GM18873 (cell line): Measurements from ENCODE around the gene FAF1.
"Not testable (repeated sequence)": the region's sequence is repeated elsewhere in the genome, so short reads cannot be mapped to it uniquely, and the experiment has no call there.

Source experiments
- ATAC-seq: cut with Tn5 transposase; IDR thresholded peaks from one replicate; pipeline ENCODE4 v1.9.1; 2021; ENCODE audit warnings: mild to moderate bottlenecking, moderate library complexity, moderate number of reproducible peaks; ENCODE audit not compliant: unreplicated experiment, low FRiP score

Gene FAF1

GRCh38 chr1:50820545-50820944, 139.5 kb downstream of the FAF1 start:
- ATAC-seq = no peak

GRCh38 chr1:50812346-50812745, 147.7 kb downstream of the FAF1 start:
- no peak for ATAC-seq

- no peak for ATAC-seq
Observed at GRCh38 chr1:50808296-50808695, 151.8 kb downstream of the FAF1 start.

GRCh38 chr1:50796272-50796671, 163.8 kb downstream of the FAF1 start:
- ATAC-seq = no peak

- no peak for ATAC-seq
Observed at GRCh38 chr1:50793521-50793920, 166.5 kb downstream of the FAF1 start.

- no peak for ATAC-seq
Observed at GRCh38 chr1:50787266-50787665, 172.8 kb downstream of the FAF1 start.

- ATAC-seq = no peak
Observed at GRCh38 chr1:50783286-50783685, 176.8 kb downstream of the FAF1 start.

- ATAC-seq = no peak
Observed at GRCh38 chr1:50780797-50781196, 179.3 kb downstream of the FAF1 start.

- no peak for ATAC-seq
Observed at GRCh38 chr1:50779801-50780200, 180.3 kb downstream of the FAF1 start.

GRCh38 chr1:50775740-50776139, 184.3 kb downstream of the FAF1 start:
- ATAC-seq = no peak

- no peak for ATAC-seq
Observed at GRCh38 chr1:50774759-50775351, 185.2 kb downstream of the FAF1 start.

- ATAC-seq = no peak
Observed at GRCh38 chr1:50766688-50767087, 193.4 kb downstream of the FAF1 start.

GRCh38 chr1:50756543-50756942, 203.5 kb downstream of the FAF1 start:
- not testable (repeated sequence) for ATAC-seq

GRCh38 chr1:50754764-50755163, 205.3 kb downstream of the FAF1 start:
- ATAC-seq = not testable (repeated sequence)

GRCh38 chr1:50750021-50750619, 209.9 kb downstream of the FAF1 start:
- ATAC-seq = no peak

- no peak for ATAC-seq
Observed at GRCh38 chr1:50747394-50747793, 212.7 kb downstream of the FAF1 start.

- ATAC-seq = no peak
Observed at GRCh38 chr1:50742523-50742922, 217.5 kb downstream of the FAF1 start.

- no peak for ATAC-seq
Observed at GRCh38 chr1:50739125-50739524, 220.9 kb downstream of the FAF1 start.

- no peak for ATAC-seq
Observed at GRCh38 chr1:50735443-50735842, 224.6 kb downstream of the FAF1 start.

GRCh38 chr1:50727578-50727977, 232.5 kb downstream of the FAF1 start:
- not testable (repeated sequence) for ATAC-seq

- peak; percentile 55 for ATAC-seq
Observed at GRCh38 chr1:50724626-50725286, 235.3 kb downstream of the FAF1 start.

GRCh38 chr1:50720457-50721053, 239.5 kb downstream of the FAF1 start:
- no peak for ATAC-seq
